Endothelial cell (in vitro differentiated cells): Measurements from ENCODE around the gene CCDC172. TPM values are rescaled to one million over a fixed set of nuclear protein-coding genes. Genes with fewer than 3 reads are reported as not detected.

Experiments used
- DNase-seq: peaks from one replicate; pipeline ENCODE4 v3.0.0; 2021; ENCODE audit warnings: low spot score
- H3K27ac Mint-ChIP-seq: one replicate; pipeline ENCODE4 v1.8.0; 2021; ENCODE audit warnings: mixed read lengths, inconsistent platforms; ENCODE audit not compliant: unreplicated experiment
- H3K27me3 Mint-ChIP-seq: one replicate; pipeline ENCODE4 v1.8.0; 2021; ENCODE audit warnings: mild to moderate bottlenecking, moderate library complexity, mixed read lengths, inconsistent platforms; ENCODE audit not compliant: unreplicated experiment
- H3K36me3 Mint-ChIP-seq: one replicate; pipeline ENCODE4 v1.8.0; 2021; ENCODE audit warnings: mild to moderate bottlenecking, low read depth, mixed read lengths, inconsistent platforms; ENCODE audit not compliant: unreplicated experiment
- H3K4me1 Mint-ChIP-seq: one replicate; pipeline ENCODE4 v1.8.0; 2021; ENCODE audit warnings: mild to moderate bottlenecking, mixed read lengths, inconsistent platforms; ENCODE audit not compliant: unreplicated experiment
- H3K4me3 Mint-ChIP-seq: one replicate; pipeline ENCODE4 v1.8.0; 2021; ENCODE audit warnings: mild to moderate bottlenecking, mixed read lengths, inconsistent platforms; ENCODE audit not compliant: unreplicated experiment
- H3K9me3 Mint-ChIP-seq: one replicate; pipeline ENCODE4 v1.8.0; 2021; ENCODE audit warnings: mixed read lengths, inconsistent platforms; ENCODE audit not compliant: unreplicated experiment
- total RNA-seq: library from RNA; stranded (reverse); fragmentation: NEBNext Ultra II Directional; extraction: Animal tissue kit (Norgen Biotek cat#: 25700); gene quantifications from one replicate; pipeline ENCODE4 v1.2.1, GENCODE V29; 2021; ENCODE audit not compliant: unreplicated experiment
- TF ChIP-seq, protein P1 (sequence below): fragments of 200-600 bp; sonication (generic); IDR thresholded peaks from one replicate; pipeline ENCODE4 v1.5.0; 2021; ENCODE audit warnings: antibody characterized with exemption; ENCODE audit not compliant: unreplicated experiment

The CCDC172 gene
- total RNA-seq, 1 donor from 2014 or later: not detected

DNA sequence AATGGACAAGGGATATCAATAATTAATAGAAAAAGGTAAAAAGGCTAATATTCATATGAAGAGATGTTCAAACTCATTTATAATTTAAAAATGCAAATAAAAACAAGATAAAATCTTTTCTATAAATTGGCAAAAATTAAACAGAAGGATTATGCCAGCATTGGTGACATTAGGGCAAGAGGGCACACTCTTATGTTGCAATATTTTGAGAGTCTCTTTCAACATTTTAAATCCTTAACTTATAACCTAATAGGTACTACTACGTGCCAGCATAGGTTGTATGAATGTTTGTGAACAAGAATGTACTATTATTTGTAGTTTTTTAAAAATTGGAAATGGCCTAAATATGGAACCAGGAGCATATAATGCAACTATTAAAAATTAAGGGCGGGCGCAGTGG lies 78.6 kb downstream of the CCDC172 start:
- TF ChIP-seq, protein P1, sequence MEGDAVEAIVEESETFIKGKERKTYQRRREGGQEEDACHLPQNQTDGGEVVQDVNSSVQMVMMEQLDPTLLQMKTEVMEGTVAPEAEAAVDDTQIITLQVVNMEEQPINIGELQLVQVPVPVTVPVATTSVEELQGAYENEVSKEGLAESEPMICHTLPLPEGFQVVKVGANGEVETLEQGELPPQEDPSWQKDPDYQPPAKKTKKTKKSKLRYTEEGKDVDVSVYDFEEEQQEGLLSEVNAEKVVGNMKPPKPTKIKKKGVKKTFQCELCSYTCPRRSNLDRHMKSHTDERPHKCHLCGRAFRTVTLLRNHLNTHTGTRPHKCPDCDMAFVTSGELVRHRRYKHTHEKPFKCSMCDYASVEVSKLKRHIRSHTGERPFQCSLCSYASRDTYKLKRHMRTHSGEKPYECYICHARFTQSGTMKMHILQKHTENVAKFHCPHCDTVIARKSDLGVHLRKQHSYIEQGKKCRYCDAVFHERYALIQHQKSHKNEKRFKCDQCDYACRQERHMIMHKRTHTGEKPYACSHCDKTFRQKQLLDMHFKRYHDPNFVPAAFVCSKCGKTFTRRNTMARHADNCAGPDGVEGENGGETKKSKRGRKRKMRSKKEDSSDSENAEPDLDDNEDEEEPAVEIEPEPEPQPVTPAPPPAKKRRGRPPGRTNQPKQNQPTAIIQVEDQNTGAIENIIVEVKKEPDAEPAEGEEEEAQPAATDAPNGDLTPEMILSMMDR: no peak
- H3K27me3 Mint-ChIP-seq: no peaks in the 10 kb centered on the region
- H3K9me3 Mint-ChIP-seq: no peaks in the 10 kb centered on the region
- H3K4me1 Mint-ChIP-seq: peaks cover 6% of the 10 kb centered on the region
- no peak for DNase-seq
- no peak overlapping the region for H3K4me3 Mint-ChIP-seq
- H3K36me3 Mint-ChIP-seq: no peaks in the 10 kb centered on the region
- no peak overlapping the region for H3K27ac Mint-ChIP-seq

DNA sequence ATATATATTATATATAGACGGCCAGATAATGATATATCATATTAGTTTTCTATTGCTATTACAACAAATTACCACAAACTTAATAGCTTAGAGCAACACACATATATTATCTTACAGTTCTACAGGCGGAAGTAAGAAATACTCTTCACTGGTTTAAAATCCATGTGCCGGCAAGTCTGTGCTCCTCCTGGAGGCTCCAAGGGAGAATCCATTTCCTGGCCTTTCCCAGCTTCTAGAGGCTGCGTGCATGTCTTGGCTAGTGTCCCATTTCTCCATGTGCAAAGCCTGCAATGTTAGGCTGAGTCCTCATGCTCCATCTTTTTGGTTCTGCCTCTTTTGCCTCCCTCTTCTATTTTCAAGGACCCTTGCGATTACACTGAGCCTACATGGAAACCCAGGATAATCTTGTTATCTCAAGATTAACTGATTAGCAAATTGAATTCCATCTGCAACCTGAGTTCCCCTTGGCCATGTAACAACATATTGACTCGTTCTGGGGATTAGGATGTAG lies 79.5 kb downstream of the CCDC172 start:
- no peaks in the 10 kb centered on the region for H3K27me3 Mint-ChIP-seq

DNA sequence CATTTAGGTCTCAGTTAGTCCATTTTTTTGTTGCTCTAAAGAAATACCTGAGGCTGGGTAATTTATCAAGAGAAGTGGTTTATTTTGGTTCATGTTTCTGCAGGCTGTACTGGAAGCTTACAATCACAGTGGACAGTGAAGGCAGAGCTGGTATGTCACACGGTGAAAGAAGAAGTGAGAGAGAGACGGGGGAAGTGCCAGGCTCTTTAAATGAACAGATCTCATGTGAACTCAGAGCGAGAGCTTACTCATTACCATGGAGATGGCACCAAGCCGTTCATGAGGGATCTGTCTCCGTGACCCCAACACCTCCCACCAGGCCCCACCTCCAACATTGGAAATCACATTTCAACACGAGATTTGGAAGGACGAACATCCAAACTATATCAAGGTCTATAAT lies 84.5 kb downstream of the CCDC172 start:
- Mint-ChIP-seq H3K4me1 (no peaks in the 10 kb centered on the region), H3K9me3 (no peaks in the 10 kb centered on the region), H3K27me3 (no peaks in the 10 kb centered on the region), H3K36me3 (no peaks in the 10 kb centered on the region), H3K27ac (no peak overlapping the region), H3K4me3 (no peak overlapping the region)
- TF ChIP-seq, protein P1: no peak
- DNase-seq: no peak

More for the DNA sequence above, 79.5 kb downstream of the CCDC172 start:
- H3K27ac Mint-ChIP-seq: no peak overlapping the region
- no peak for DNase-seq
- H3K9me3 Mint-ChIP-seq: no peaks in the 10 kb centered on the region
- H3K4me1 Mint-ChIP-seq: no peaks in the 10 kb centered on the region
- TF ChIP-seq, protein P1: no peak
- H3K4me3 Mint-ChIP-seq: no peak overlapping the region
- H3K36me3 Mint-ChIP-seq: no peaks in the 10 kb centered on the region

- TF ChIP-seq, protein P1: no peak
- Mint-ChIP-seq H3K36me3 (no peaks in the 10 kb centered on the region), H3K4me1 (no peaks in the 10 kb centered on the region), H3K4me3 (no peak overlapping the region), H3K27me3 (no peaks in the 10 kb centered on the region), H3K9me3 (no peaks in the 10 kb centered on the region), H3K27ac (no peak overlapping the region)
- no peak for DNase-seq
Measured at GRCh38 chr10:116410351-116410750, 86.1 kb downstream of the CCDC172 start.

GRCh38 chr10:116417821-116418220 lies 93.6 kb downstream of the CCDC172 start:
- DNase-seq: no peak
- Mint-ChIP-seq H3K36me3 (no peaks in the 10 kb centered on the region), H3K4me1 (no peaks in the 10 kb centered on the region), H3K4me3 (no peak overlapping the region), H3K9me3 (no peaks in the 10 kb centered on the region), H3K27me3 (no peaks in the 10 kb centered on the region), H3K27ac (no peak overlapping the region)
- TF ChIP-seq, protein P1: no peak
